Measurements from ENCODE around the gene PAFAH2. TPM values are rescaled to one million over a fixed set of nuclear protein-coding genes. Genes with fewer than 3 reads are reported as not detected.

The PAFAH2 gene
- total RNA-seq, 1 experiment from 2014 or later, result 13.0 TPM

DNA sequence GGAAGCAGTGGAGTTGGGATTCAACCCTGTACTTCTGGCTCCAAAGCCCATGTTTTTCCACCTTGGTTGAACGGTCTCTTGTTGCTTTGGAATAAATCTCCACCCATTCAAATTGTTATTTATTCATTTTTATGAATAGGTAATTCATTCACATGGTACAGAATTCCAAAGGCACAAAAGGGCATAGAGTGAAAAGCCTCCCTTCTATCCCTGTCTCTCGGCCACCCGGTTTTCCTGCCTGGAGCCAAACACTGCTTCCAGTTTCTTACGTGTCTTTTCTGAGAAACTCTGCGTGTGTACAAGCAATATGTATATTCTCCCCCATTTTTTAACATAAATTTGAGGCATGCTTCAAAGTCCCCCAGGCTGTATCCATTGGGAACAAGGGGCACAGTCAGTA lies 27.7 kb upstream of the PAFAH2 start:
- H3K36me3 ChIP-seq (ENCODE audit: control insufficient read depth in 1 of 2, insufficient read depth in 2 of 2, low read length in 2 of 2), result no peaks in the 10 kb centered on the region
- H3K79me2 ChIP-seq (ENCODE audit: insufficient read depth, low read length), result no peaks in the 10 kb centered on the region
- DNase-seq (ENCODE audit: low read depth, low spot score) (no peak), ATAC-seq (no peak)
- H3K9me2 ChIP-seq (ENCODE audit: insufficient read depth), result no peaks in the 10 kb centered on the region
- CTCF ChIA-PET, result no interaction called here
- no peak overlapping the region for H3K4me3 ChIP-seq (replicated peaks in 1 of 2; ENCODE audit: low read depth in 1 of 2, low read length in 2 of 2)
- no peak overlapping the region for H3K9ac ChIP-seq (ENCODE audit: low read length)
- H3K27ac ChIP-seq (ENCODE audit: low read depth, low read length), result no peak overlapping the region
- H3K4me1 ChIP-seq (ENCODE audit: control insufficient read depth in 1 of 2, insufficient read depth in 2 of 2, low read length in 2 of 2), result 0 out of 4 replicates have a peak, but pooled peaks cover 0 to 5% of the 10 kb centered on the region in 2 experiments
- no peak overlapping the region for H3K4me2 ChIP-seq (ENCODE audit: low read length)
- RAD21 ChIA-PET (ENCODE audit: low non-redundant PET in 1 of 2, low total read pairs in 2 of 2, uncharacterized antibody in 2 of 2, unreplicated experiment in 2 of 2), result no interaction called here
- POLR2A ChIA-PET, result no interaction called here
- H3K9me3 ChIP-seq (ENCODE audit: control insufficient read depth in 1 of 2, insufficient read depth in 1 of 2, low read depth in 1 of 2, low read length in 2 of 2), result no peaks in the 10 kb centered on the region
- TF ChIP-seq, protein P1, sequence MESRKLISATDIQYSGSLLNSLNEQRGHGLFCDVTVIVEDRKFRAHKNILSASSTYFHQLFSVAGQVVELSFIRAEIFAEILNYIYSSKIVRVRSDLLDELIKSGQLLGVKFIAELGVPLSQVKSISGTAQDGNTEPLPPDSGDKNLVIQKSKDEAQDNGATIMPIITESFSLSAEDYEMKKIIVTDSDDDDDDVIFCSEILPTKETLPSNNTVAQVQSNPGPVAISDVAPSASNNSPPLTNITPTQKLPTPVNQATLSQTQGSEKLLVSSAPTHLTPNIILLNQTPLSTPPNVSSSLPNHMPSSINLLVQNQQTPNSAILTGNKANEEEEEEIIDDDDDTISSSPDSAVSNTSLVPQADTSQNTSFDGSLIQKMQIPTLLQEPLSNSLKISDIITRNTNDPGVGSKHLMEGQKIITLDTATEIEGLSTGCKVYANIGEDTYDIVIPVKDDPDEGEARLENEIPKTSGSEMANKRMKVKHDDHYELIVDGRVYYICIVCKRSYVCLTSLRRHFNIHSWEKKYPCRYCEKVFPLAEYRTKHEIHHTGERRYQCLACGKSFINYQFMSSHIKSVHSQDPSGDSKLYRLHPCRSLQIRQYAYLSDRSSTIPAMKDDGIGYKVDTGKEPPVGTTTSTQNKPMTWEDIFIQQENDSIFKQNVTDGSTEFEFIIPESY (IDR thresholded peaks at IDR 0.05; ENCODE audit: extremely low read depth, insufficient replicate concordance, low read length), result no peak
- TF ChIP-seq CTCF (IDR thresholded peaks at IDR 0.05 in 2 of 3, conservative IDR thresholded peaks at IDR 0.05 in 1 of 3; ENCODE audit: borderline replicate concordance in 1 of 3, insufficient read depth in 1 of 3, low read depth in 2 of 3, low read length in 2 of 3) (no peak), JUND (IDR thresholded peaks at IDR 0.05) (no peak), RAD21 (IDR thresholded peaks at IDR 0.05; ENCODE audit: low read depth) (no peak), YY1 (IDR thresholded peaks at IDR 0.05; ENCODE audit: extremely low read depth, insufficient replicate concordance, low read depth, low read length) (no peak), POLR2A (IDR thresholded peaks at IDR 0.05; ENCODE audit: borderline replicate concordance, extremely low read depth, insufficient read depth, insufficient read length) (no peak), EZH2phosphoT487 (IDR thresholded peaks at IDR 0.05; ENCODE audit: borderline replicate concordance) (no peak), POLR2AphosphoS5 (IDR thresholded peaks at IDR 0.05; ENCODE audit: low read depth, low read length) (no peak), ATF3 (IDR thresholded peaks at IDR 0.05) (no peak), ZFX (IDR thresholded peaks at IDR 0.05) (no peak), ELF1 (IDR thresholded peaks at IDR 0.05; ENCODE audit: borderline replicate concordance, low read depth) (no peak), FOSL1 (IDR thresholded peaks at IDR 0.05; ENCODE audit: low read depth) (no peak), CBX3 (IDR thresholded peaks at IDR 0.05; ENCODE audit: low read depth) (no peak)
- H4K20me1 ChIP-seq (ENCODE audit: insufficient read depth), result no peaks in the 10 kb centered on the region
- intact Hi-C loops (cut with micrococcal nuclease), result no loop called here
- H3K27me3 ChIP-seq (ENCODE audit: insufficient read depth, low read length), result no peaks in the 10 kb centered on the region
- BruUV-seq (replicated peaks), result no TSS peak
- H2AFZ ChIP-seq (ENCODE audit: low read depth, low read length, poor library complexity, severe bottlenecking), result no peak overlapping the region
